GM18861 (cell line): ENCODE results near the gene ERC2.
"Not testable (repeated sequence)": the region's sequence is repeated elsewhere in the genome, so short reads cannot be mapped to it uniquely, and the experiment has no call there.

Experiments used
- ATAC-seq: cut with Tn5 transposase; IDR thresholded peaks from one replicate; pipeline ENCODE4 v1.9.1; 2021; ENCODE audit not compliant: unreplicated experiment

The ERC2 gene

DNA sequence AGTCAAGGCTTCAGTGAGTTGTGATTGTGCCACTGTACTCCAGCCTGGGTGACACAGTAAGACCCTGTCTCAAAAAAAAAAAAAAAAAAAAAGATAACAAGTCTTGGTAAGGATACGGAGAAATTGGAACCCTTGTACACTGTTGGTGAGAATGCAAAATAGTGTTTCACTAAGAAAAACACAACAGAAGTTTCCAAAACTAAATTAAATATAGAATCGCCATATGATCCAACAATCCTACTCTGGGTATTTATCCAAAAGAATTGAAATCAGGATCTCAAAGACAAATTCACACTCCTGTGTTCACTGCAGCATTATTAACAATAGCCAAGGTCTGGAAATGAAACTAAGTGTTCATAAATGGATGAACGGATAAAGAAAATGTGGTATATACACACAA is 149.4 kb downstream of the ERC2 start:
- no peak for ATAC-seq

DNA sequence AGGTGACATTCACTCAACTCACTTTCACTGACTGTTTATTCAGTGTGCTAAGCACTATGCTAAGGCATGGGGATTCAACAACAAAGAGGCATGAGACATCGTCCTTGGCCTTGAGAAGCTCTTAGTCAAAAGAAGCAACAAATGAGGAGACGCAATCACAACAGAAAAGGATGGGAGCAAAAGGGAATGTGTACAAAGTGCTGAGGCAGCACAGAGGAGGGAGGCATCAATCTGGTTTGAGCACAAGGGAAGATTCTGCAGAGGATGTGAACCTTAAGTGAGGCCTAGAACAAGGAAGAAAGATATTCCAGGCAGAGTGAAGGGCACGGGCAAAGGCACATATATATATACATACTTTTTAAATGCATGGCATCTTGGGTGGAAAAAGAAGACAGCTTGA is 151.3 kb downstream of the ERC2 start:
- ATAC-seq, result no peak

GRCh38 chr3:56314842-56315241 is 153.4 kb downstream of the ERC2 start:
- no peak for ATAC-seq

GRCh38 chr3:56309465-56309864 is 158.8 kb downstream of the ERC2 start:
- ATAC-seq, result no peak

GRCh38 chr3:56308471-56308870 is 159.8 kb downstream of the ERC2 start:
- ATAC-seq, result no peak

DNA sequence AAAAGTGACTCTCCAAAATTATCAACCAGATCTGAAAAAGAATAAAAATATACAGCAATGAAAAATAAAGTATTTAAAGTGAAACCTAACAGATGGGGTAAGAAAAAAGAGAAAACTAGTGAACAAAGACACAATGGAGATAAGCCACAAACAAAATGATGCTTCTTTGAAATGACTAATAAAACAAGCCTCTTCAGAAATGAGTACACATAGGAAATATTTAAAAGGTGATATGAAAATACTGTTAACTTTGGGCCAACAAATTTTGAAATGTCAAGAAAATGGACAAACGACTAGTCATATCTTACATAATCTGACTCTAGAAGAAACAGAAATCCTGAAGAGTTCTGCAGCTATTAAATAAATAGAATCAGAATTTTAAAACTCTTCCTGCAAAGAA is 164.2 kb downstream of the ERC2 start:
- no peak for ATAC-seq

DNA sequence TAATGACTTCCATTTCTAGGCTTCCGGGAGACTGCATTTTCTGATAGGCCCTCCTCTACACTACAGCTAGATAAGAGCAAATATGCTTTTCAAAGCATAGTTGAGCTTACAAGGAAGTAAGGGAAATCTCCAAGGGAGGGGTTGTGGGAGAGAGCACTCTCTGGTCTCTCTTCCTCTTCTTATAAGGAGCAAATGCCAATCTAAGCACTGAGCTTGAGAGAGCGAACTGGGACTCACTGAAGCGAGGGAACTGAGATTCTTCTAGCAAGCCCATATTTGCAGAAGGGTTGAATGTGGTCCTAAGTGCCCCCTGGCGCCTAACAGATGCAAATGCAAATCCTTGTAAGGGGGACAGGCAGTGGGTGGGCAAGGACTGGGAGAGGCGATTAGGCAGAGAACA is 164.8 kb downstream of the ERC2 start:
- ATAC-seq, result peak; percentile 68

GRCh38 chr3:56302417-56302816 is 165.8 kb downstream of the ERC2 start:
- no peak for ATAC-seq

- ATAC-seq, result no peak
These were observed 170.9 kb downstream of the ERC2 start for GRCh38 chr3:56297281-56297840.

DNA sequence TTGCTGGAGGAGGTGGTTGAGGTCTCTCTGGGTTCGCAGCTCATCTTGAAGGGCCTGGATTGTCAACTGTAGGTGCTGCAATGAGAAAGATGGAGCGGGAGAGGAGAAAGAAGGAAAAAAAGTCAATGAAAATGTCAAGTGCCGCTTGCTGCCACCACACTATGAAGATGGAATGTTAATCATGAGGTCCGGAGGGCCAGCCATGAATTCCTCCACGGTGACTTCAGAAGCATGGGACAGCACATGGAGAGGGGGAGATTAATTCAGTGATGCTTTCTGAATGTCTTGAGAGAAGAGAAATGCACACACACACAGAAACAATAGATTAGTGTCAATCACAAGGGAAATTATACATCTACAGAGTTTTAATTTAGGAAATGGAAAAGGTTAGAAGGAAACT is 171.9 kb downstream of the ERC2 start:
- no peak for ATAC-seq

DNA sequence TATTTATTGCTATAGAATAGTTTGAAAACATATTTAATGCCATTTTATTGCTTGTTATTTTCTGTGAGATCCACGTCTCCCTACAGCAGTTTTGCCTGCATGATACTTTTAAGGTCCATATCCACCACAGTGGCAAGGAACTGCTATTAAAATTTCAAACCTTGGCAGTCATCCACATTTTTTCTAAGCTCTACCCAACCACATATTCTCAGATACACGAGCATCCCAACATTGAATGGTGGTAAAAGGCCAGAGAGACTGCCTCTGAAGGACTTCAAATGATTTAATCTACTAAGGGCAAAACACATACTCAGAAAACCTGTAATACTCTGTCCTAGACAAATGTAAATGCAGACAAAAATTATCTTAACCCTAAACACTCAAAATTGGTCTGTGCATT is 173.1 kb downstream of the ERC2 start:
- ATAC-seq, result no peak

DNA sequence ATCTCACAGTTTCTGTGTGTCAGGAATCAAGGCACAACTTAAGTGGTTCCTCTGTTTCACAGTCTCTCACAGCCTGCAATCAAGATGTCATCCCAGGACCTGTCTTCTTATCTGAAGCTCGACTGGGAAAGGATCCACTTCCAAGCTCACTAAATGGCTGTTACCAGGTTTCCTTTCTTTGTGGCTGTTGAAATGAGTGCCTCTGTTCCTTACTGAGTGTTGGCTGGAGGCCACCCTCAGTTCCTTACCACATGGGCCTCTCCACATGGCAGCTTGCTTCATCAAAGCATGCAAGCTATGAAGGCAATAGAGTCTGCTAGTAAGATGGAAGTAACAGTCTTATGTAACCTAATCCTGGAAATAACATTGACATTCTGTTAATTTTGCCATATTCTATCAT is 174.0 kb downstream of the ERC2 start:
- ATAC-seq, result no peak

DNA sequence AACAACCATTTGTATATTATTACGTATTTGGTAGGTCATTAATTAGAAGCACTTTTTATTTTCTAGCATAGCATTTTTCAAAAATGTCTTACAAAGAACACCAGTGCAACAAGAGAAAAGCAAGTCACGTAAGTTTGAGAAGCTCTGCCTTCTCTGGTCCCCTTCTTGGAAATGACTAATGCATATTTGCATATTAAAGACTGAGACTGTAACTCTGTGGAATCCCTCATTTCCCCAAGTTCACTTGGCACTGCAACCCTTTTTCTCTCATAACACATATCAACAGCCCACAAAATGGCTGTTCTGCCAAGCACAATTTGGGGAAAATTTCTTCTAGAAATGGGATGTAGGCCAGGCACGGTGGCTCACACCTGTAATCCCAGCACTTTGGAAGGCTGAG is 176.3 kb downstream of the ERC2 start:
- no peak for ATAC-seq

DNA sequence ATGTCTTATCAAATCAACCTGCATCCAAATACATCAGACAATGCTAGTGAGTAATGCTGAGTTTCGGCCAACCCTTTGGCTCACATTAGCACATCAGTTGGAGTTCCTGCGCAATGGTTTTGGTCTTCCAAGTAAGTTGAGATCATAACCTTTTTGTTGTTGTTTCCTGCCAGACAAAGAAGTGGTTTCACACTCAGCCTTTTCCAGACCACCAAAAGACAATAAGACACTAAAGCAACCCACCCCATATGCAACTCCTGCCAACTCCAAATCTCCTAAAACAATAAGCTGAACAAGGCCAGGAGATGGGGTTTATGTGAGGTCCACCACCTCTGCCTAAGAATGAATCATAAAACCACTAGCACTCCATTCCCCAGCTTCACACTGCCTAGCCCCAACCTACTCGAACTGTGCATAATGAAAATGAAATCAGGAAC is 177.0 kb downstream of the ERC2 start:
- ATAC-seq, result no peak

GRCh38 chr3:56290374-56290773 is 177.9 kb downstream of the ERC2 start:
- ATAC-seq, result no peak

DNA sequence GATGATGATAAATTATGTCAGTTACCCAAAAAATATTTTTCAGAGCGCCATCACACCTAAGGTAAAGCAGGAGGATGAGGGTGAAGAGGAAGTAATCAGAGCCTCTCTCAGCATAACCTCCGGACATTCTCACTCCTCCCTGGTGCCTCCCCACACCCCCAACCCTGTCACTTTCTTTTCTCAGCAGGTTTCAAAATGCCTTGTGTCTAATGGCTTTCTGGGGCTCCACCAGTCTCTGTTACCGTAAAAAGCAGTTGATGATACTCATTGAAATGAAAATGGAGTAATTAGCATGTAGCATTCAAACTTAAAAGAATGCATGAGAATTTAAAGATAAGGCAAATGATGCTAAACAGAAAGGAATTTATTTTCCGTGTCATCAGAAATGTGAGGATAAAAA is 180.0 kb downstream of the ERC2 start:
- ATAC-seq, result no peak

DNA sequence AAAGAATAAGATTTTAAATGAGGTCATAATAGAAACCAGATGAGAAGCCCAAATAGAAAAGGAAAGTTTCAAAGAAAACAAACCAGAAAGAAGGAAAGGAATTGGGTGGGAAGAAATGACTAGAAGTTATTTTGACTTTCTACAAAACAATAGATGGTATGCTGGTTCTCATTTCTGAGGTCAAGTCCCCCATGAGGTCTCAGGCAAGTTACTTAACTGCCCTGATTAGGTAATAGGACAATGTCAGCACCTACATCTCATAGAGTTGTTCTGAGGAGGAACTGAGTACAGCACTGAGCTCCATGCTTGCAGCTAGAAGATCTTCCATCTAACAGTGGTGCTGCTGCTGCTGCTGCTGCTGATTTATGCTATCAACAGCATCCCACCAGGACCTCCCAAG is 185.9 kb downstream of the ERC2 start:
- ATAC-seq, result no peak

GRCh38 chr3:56277236-56277635 is 191.0 kb downstream of the ERC2 start:
- no peak for ATAC-seq

- ATAC-seq, result no peak
These were observed 193.1 kb downstream of the ERC2 start for GRCh38 chr3:56275120-56275519.

- ATAC-seq, result no peak
These were observed 198.3 kb downstream of the ERC2 start for GRCh38 chr3:56269755-56270535.

GRCh38 chr3:56268616-56269383 is 199.5 kb downstream of the ERC2 start:
- ATAC-seq, result no peak

GRCh38 chr3:56261852-56262251 is 206.4 kb downstream of the ERC2 start:
- ATAC-seq, result not testable (repeated sequence)
